Limb (tissue), 2 donors: ENCODE measurements around the gene TMCC2.

ENCODE experiments used
- DNase-seq, 2 donors: peaks; one replicate each; pipeline ENCODE4 v3.0.0-alpha.2; 2016; ENCODE audit errors: extremely low spot score in 2 of 2

The TMCC2 gene

GRCh38 chr1:205239078-205239477, 11.3 kb downstream of the TMCC2 start:
- DNase-seq: no peak

- peak in 1 of 2 donors; percentile 50 for DNase-seq
Measured at GRCh38 chr1:205240118-205240517, 12.4 kb downstream of the TMCC2 start.

GRCh38 chr1:205240569-205240968, 12.8 kb downstream of the TMCC2 start:
- no peak for DNase-seq

- no peak for DNase-seq
Measured at GRCh38 chr1:205241366-205242030, 13.8 kb downstream of the TMCC2 start.

- no peak for DNase-seq
Measured at GRCh38 chr1:205243350-205244191, 15.8 kb downstream of the TMCC2 start.

- DNase-seq: no peak
Measured at GRCh38 chr1:205244384-205244783, 16.6 kb downstream of the TMCC2 start.

- no peak for DNase-seq
Measured at GRCh38 chr1:205245096-205245495, 17.4 kb downstream of the TMCC2 start.

- DNase-seq: no peak
Measured at GRCh38 chr1:205246351-205247119, 18.8 kb downstream of the TMCC2 start.

GRCh38 chr1:205247130-205247921, 19.6 kb downstream of the TMCC2 start:
- peak; percentile 45 to 58 for DNase-seq

- DNase-seq: peak in 1 of 2 donors; percentile 81
Measured at GRCh38 chr1:205248793-205249601, 21.3 kb downstream of the TMCC2 start.

GRCh38 chr1:205249651-205250050, 21.9 kb downstream of the TMCC2 start:
- DNase-seq: no peak

GRCh38 chr1:205250699-205251098, 23.0 kb downstream of the TMCC2 start:
- no peak for DNase-seq

- no peak for DNase-seq
Measured at GRCh38 chr1:205251576-205251975, 23.8 kb downstream of the TMCC2 start.

- peak; percentile 81 to 93 for DNase-seq
Measured at GRCh38 chr1:205255941-205256780, 28.4 kb downstream of the TMCC2 start.

GRCh38 chr1:205256951-205257625, 29.3 kb downstream of the TMCC2 start:
- no peak for DNase-seq

- DNase-seq: no peak
Measured at GRCh38 chr1:205257735-205258134, 30.0 kb downstream of the TMCC2 start.

- DNase-seq: no peak
Measured at GRCh38 chr1:205258261-205258691, 30.5 kb downstream of the TMCC2 start.

- no peak for DNase-seq
Measured at GRCh38 chr1:205258719-205259118, 31.0 kb downstream of the TMCC2 start.

GRCh38 chr1:205259324-205259832, 31.6 kb downstream of the TMCC2 start:
- DNase-seq: no peak
